Calu3 (cell line): ENCODE measurements around the gene CFAP92. TPM values are rescaled to one million over a fixed set of nuclear protein-coding genes. Genes with fewer than 3 reads are reported as not detected.

ENCODE experiments used
- BruUV-seq: library from RNA; stranded (reverse); fragments of 400-500 nt; replicated peaks from 2 replicates; lab custom pipeline; 2021; lab: Mats Ljungman, UMichigan
- CTCF ChIA-PET: fragments of 300-600 bp; sonication (Branson Sonifier 250); formaldehyde crosslinking; loops from one replicate; lab custom pipeline; 2022; ENCODE audit warnings: antibody characterized with exemption; lab: Charles Lee
- DNase-seq: peaks from one replicate; pipeline ENCODE4 v3.0.0; 2022
- H3K27ac Mint-ChIP-seq: one replicate; pipeline ENCODE4 v1.8.0; 2022; ENCODE audit warnings: mixed read lengths; ENCODE audit not compliant: unreplicated experiment
- H3K27me3 Mint-ChIP-seq: one replicate; pipeline ENCODE4 v1.8.0; 2022; ENCODE audit warnings: mixed read lengths; ENCODE audit not compliant: unreplicated experiment
- H3K36me3 Mint-ChIP-seq: one replicate; pipeline ENCODE4 v1.8.0; 2022; ENCODE audit warnings: mild to moderate bottlenecking, moderate library complexity, mixed read lengths; ENCODE audit not compliant: insufficient read depth, unreplicated experiment
- H3K4me1 Mint-ChIP-seq: one replicate; pipeline ENCODE4 v1.8.0; 2022; ENCODE audit warnings: mild to moderate bottlenecking, low read depth, mixed read lengths; ENCODE audit not compliant: unreplicated experiment
- H3K4me3 Mint-ChIP-seq: one replicate; pipeline ENCODE4 v1.8.0; 2022; ENCODE audit warnings: mild to moderate bottlenecking, low read depth, moderate library complexity, mixed read lengths; ENCODE audit not compliant: unreplicated experiment
- H3K9me3 Mint-ChIP-seq: one replicate; pipeline ENCODE4 v1.8.0; 2022; ENCODE audit warnings: low read depth, mixed read lengths; ENCODE audit not compliant: unreplicated experiment
- intact Hi-C: fragments of 100-400 bp; cut with micrococcal nuclease; formaldehyde crosslinking; loops from one replicate; pipeline ENCODE4 v1.10.0; 2022; ENCODE audit not compliant: unreplicated experiment
- total RNA-seq: library from RNA; stranded (reverse); gene quantifications from 2 replicates; pipeline ENCODE4 v1.2.3, GENCODE V29; 2022
- TF ChIP-seq, protein P1 (sequence below): fragments of 200-600 bp; IDR thresholded peaks from one replicate; pipeline ENCODE4 v1.8.0; 2022; ENCODE audit warnings: antibody characterized with exemption; ENCODE audit not compliant: unreplicated experiment

CFAP92 gene
- total RNA-seq, 1 experiment from 2014 or later: 0.92 TPM

DNA sequence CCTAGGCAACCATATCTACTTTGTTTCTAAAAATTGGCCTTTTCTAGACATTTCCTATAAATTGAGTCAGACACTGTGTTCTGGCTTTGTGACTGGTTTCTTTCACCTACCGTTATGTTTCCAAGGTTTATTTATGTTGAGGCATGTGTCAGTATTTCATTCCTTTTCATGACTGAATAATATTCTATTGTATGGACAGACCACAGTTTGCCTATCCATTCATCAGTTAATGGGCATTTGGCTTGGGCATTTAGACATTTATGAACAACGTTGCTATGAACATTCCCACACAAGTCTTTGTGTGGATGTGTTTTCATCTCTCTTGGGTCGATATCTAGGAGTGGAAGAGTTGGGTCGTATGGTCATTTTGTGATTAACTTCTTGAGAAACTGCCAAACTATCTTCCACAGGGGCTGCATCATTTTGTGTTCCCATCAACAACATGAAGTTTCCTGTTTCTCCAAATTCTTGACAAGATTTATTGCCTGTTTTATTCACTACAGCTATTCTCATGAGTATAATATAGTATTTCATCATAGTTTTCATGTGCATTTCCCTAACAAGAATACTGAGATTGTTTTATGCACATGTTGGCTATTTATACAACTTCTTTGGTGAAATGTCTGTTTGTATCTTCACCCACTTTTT lies 3.7 kb upstream of the CFAP92 start:
- CTCF ChIA-PET: interaction anchor here (0.5 to 2.0 kb wide), 3 partner anchors 11 to 227 kb away, joined by 3 to 13 read pairs (median 3); no protein-coding TSS in a partner anchor
- H3K36me3 Mint-ChIP-seq: peaks cover 12% of the 10 kb centered on the region
- no peak overlapping the region for H3K4me3 Mint-ChIP-seq
- H3K27me3 Mint-ChIP-seq: peaks cover 93% of the 10 kb centered on the region
- TF ChIP-seq, protein P1, sequence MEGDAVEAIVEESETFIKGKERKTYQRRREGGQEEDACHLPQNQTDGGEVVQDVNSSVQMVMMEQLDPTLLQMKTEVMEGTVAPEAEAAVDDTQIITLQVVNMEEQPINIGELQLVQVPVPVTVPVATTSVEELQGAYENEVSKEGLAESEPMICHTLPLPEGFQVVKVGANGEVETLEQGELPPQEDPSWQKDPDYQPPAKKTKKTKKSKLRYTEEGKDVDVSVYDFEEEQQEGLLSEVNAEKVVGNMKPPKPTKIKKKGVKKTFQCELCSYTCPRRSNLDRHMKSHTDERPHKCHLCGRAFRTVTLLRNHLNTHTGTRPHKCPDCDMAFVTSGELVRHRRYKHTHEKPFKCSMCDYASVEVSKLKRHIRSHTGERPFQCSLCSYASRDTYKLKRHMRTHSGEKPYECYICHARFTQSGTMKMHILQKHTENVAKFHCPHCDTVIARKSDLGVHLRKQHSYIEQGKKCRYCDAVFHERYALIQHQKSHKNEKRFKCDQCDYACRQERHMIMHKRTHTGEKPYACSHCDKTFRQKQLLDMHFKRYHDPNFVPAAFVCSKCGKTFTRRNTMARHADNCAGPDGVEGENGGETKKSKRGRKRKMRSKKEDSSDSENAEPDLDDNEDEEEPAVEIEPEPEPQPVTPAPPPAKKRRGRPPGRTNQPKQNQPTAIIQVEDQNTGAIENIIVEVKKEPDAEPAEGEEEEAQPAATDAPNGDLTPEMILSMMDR: no peak
- no peak for DNase-seq
- no TSS peak for BruUV-seq
- no peak overlapping the region for H3K27ac Mint-ChIP-seq
- no peaks in the 10 kb centered on the region for H3K9me3 Mint-ChIP-seq
- intact Hi-C loops: no loop called here
- H3K4me1 Mint-ChIP-seq: peaks cover 16% of the 10 kb centered on the region

DNA sequence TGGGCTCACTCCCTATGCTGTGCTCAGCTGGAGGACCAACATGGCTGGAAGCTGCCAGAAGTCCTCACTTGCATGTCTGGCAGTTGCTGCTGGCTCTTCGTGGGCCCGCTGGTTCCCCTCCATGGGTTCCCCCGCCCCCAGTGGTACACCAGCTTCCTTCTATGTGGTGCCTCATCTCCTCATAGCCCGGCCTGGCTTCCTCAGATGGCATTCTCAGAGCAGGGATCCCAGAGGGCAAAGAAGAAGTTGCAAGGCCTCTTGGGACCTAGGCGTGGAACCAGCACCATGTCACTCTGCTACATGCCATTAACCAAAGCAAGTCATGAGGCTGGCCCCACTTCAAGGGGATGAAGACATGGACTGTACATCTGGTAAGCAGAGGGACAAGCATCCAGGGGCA lies 2.9 kb upstream of the CFAP92 start:
- intact Hi-C loops: no loop called here
- Mint-ChIP-seq H3K27me3 (peaks cover 93% of the 10 kb centered on the region), H3K36me3 (peaks cover 12% of the 10 kb centered on the region), H3K4me1 (peaks cover 16% of the 10 kb centered on the region), H3K9me3 (no peaks in the 10 kb centered on the region), H3K27ac (no peak overlapping the region), H3K4me3 (no peak overlapping the region)
- CTCF ChIA-PET: no interaction called here
- TF ChIP-seq, protein P1: no peak
- no peak for DNase-seq
- BruUV-seq: no TSS peak

DNA sequence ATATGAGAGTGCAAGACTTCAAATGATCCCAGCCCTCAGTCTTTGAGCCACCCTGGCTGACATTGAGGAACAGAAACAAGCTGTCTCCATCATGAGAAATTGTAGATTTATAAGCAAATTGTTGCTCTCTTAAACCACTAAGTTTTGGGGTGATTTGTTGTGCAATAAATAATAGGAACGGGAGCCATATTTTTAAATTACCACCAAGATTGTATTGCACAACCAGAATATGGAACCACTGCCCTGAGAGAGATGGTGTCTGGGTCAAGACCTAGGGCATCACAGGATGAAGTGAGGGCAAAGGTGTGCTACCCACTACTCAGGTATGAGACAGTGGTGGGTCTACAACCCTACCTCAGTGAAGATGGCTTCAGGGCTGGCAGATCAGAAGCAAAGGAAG lies 2.3 kb upstream of the CFAP92 start:
- Mint-ChIP-seq H3K4me1 (peaks cover 16% of the 10 kb centered on the region), H3K27ac (no peak overlapping the region), H3K9me3 (no peaks in the 10 kb centered on the region), H3K4me3 (no peak overlapping the region), H3K27me3 (peaks cover 98% of the 10 kb centered on the region), H3K36me3 (peaks cover 12% of the 10 kb centered on the region)
- intact Hi-C loops: no loop called here
- no peak for DNase-seq
- no TSS peak for BruUV-seq
- CTCF ChIA-PET: no interaction called here
- TF ChIP-seq, protein P1: no peak

DNA sequence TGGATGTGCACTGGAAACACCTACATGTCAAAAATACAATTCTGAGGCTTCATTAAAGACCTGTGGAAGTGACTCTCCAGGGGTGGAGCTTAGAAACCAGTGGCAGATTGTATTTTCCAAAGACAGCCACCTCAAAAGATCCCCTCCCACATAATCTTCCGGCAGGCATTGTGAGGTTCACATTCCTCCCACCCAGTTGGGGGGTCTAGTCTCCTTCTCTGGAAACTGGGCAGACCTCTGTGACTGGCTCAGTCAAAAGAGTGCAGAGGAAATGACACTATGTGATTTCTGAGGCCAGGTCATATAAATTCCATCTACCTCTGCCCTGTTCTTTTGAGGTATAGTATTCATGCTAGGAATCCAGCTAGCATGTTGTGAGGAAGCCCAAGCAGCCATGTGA lies 1.9 kb upstream of the CFAP92 start:
- H3K4me1 Mint-ChIP-seq: peaks cover 16% of the 10 kb centered on the region
- intact Hi-C loops: no loop called here
- DNase-seq: no peak
- TF ChIP-seq, protein P1: no peak
- no peak overlapping the region for H3K27ac Mint-ChIP-seq
- CTCF ChIA-PET: interaction anchor here (1.3 to 2.2 kb wide), 3 partner anchors 21 to 120 kb away, joined by 3 to 11 read pairs (median 6); no protein-coding TSS in a partner anchor
- peaks cover 99% of the 10 kb centered on the region for H3K27me3 Mint-ChIP-seq
- no peaks in the 10 kb centered on the region for H3K9me3 Mint-ChIP-seq
- no peak overlapping the region for H3K4me3 Mint-ChIP-seq
- peaks cover 12% of the 10 kb centered on the region for H3K36me3 Mint-ChIP-seq
- no TSS peak for BruUV-seq
